GM23338 (cell line): ENCODE data around the gene CELF4. TPM values are rescaled to one million over a fixed set of nuclear protein-coding genes. Genes with fewer than 3 reads are reported as not detected.

ENCODE experiments used
- ATAC-seq: fragments of 200-7000 bp; cut with Tn5 transposase; 3 replicates; pipeline ENCODE4 v1.9.1; 2020
- DNase-seq: peaks from one replicate; pipeline ENCODE4 v3.0.0-alpha.2; 2015; ENCODE audit warnings: low spot score
- H2AFZ ChIP-seq: fragments of 200-600 bp; sonication (generic); 2 replicates; pipeline ENCODE4 v1.8.0; 2016; ENCODE audit warnings: antibody characterized with exemption, mild to moderate bottlenecking, moderate library complexity
- H3F3A ChIP-seq: fragments of 200-600 bp; sonication (generic); replicated peaks from 2 replicates; pipeline ENCODE4 v1.8.0; 2017; ENCODE audit warnings: antibody characterized with exemption, mixed run types, low read depth
- H3K27ac ChIP-seq: fragments of 200-600 bp; sonication (generic); 2 replicates; pipeline ENCODE4 v1.6.1; 2016; ENCODE audit warnings: low read depth
- H3K27me3 ChIP-seq: fragments of 200-600 bp; sonication (generic); 2 replicates; pipeline ENCODE4 v1.8.0; 2016; ENCODE audit warnings: mild to moderate bottlenecking, mixed run types, moderate library complexity; ENCODE audit not compliant: insufficient read depth
- H3K36me3 ChIP-seq: fragments of 200-600 bp; sonication (generic); 2 replicates; pipeline ENCODE4 v1.8.0; 2016; ENCODE audit warnings: mild to moderate bottlenecking; ENCODE audit not compliant: insufficient read depth
- H3K4me1 ChIP-seq: fragments of 200-600 bp; sonication (generic); 2 replicates; pipeline ENCODE4 v1.8.0; 2016; ENCODE audit warnings: mild to moderate bottlenecking, moderate library complexity; ENCODE audit not compliant: insufficient read depth
- H3K4me2 ChIP-seq: fragments of 200-600 bp; sonication (generic); 2 replicates; pipeline ENCODE4 v1.7.1; 2017; ENCODE audit warnings: mixed run types
- H3K4me3 ChIP-seq: fragments of 200-600 bp; sonication (generic); 2 replicates; pipeline ENCODE4 v1.6.1; 2016; ENCODE audit warnings: mixed run types
- H3K79me2 ChIP-seq: fragments of 200-600 bp; sonication (generic); replicated peaks from 2 replicates; pipeline ENCODE4 v1.8.0; 2017; ENCODE audit warnings: mild to moderate bottlenecking; ENCODE audit not compliant: insufficient read depth
- H3K9me2 ChIP-seq: fragments of 200-600 bp; sonication (generic); 2 replicates; pipeline ENCODE4 v1.8.0; 2017; ENCODE audit not compliant: insufficient read depth
- H4K20me1 ChIP-seq: fragments of 200-600 bp; sonication (generic); replicated peaks from 2 replicates; pipeline ENCODE4 v1.8.0; 2017; ENCODE audit warnings: mild to moderate bottlenecking; ENCODE audit not compliant: insufficient read depth
- H3K27ac Mint-ChIP-seq: 2 replicates; pipeline ENCODE4 v1.8.0; 2020; ENCODE audit warnings: inconsistent platforms, mild to moderate bottlenecking, moderate library complexity, mixed read lengths
- H3K27me3 Mint-ChIP-seq: 3 replicates; pipeline ENCODE4 v1.8.0; 2022; ENCODE audit warnings: low read depth, mild to moderate bottlenecking, moderate library complexity, mixed read lengths, inconsistent platforms; ENCODE audit not compliant: insufficient read depth, poor library complexity
- H3K36me3 Mint-ChIP-seq: 3 replicates; pipeline ENCODE4 v1.8.0; 2021; ENCODE audit warnings: low read depth, mild to moderate bottlenecking, inconsistent platforms, moderate library complexity, mixed read lengths
- H3K4me1 Mint-ChIP-seq: 3 replicates; pipeline ENCODE4 v1.8.0; 2020; ENCODE audit warnings: mild to moderate bottlenecking, inconsistent platforms, mixed read lengths
- H3K4me3 Mint-ChIP-seq: 3 replicates; pipeline ENCODE4 v1.8.0; 2021; ENCODE audit warnings: moderate library complexity, mild to moderate bottlenecking, inconsistent platforms, mixed read lengths
- H3K9me3 Mint-ChIP-seq: 3 replicates; pipeline ENCODE4 v1.8.0; 2020; ENCODE audit warnings: moderate library complexity, mild to moderate bottlenecking, inconsistent platforms, mixed read lengths
- CREB1 ChIP-seq: fragments of 250-450 bp; sonication (Bioruptor Pico); IDR thresholded peaks from 2 replicates; pipeline ENCODE4 v1.5.0; 2020; ENCODE audit warnings: low read depth, mild to moderate bottlenecking, moderate library complexity
- CTCF ChIP-seq, 2 experiments: fragments of 200-600 bp in 1 of 2; sonication (generic) in 1 of 2; conservative IDR thresholded peaks; 2 replicates each; pipeline versions ENCODE4 v1.5.1 to v1.6.1; 2016 to 2017; ENCODE audit warnings: antibody characterized with exemption in 2 of 2, low read depth in 2 of 2, mild to moderate bottlenecking in 2 of 2, moderate library complexity in 1 of 2
- EZH2 ChIP-seq: fragments of 200-600 bp; sonication (generic); IDR thresholded peaks from one replicate; pipeline ENCODE4 v1.8.0; 2017; ENCODE audit warnings: antibody characterized with exemption, mild to moderate bottlenecking, low read depth; ENCODE audit not compliant: unreplicated experiment
- EZH2phosphoT487 ChIP-seq: fragments of 200-600 bp; sonication (generic); IDR thresholded peaks from one replicate; pipeline ENCODE4 v1.8.1; 2018; ENCODE audit warnings: antibody characterized with exemption; ENCODE audit not compliant: unreplicated experiment
- JUNB ChIP-seq: IDR thresholded peaks from one replicate; pipeline ENCODE4 v1.6.1; 2016; ENCODE audit warnings: antibody characterized with exemption; ENCODE audit not compliant: unreplicated experiment
- NANOG ChIP-seq: IDR thresholded peaks from 2 replicates; pipeline ENCODE4 v1.6.1; 2016; ENCODE audit warnings: antibody characterized with exemption, borderline replicate concordance
- POLR2AphosphoS5 ChIP-seq: IDR thresholded peaks from 2 replicates; pipeline ENCODE4 v1.6.1; 2016; ENCODE audit warnings: antibody characterized with exemption, low read depth
- REST ChIP-seq: IDR thresholded peaks from one replicate; pipeline ENCODE4 v1.6.1; 2018; ENCODE audit warnings: antibody characterized with exemption; ENCODE audit not compliant: unreplicated experiment
- STAT1 ChIP-seq: IDR thresholded peaks from one replicate; pipeline ENCODE4 v1.6.1; 2016; ENCODE audit warnings: antibody characterized with exemption; ENCODE audit not compliant: unreplicated experiment
- ZNF331 ChIP-seq: fragments of 250-450 bp; sonication (Bioruptor Pico); IDR thresholded peaks from 2 replicates; pipeline ENCODE4 v1.5.0; 2020; ENCODE audit warnings: low read depth, mild to moderate bottlenecking, moderate library complexity
- polyA plus RNA-seq: library from polyadenylated mRNA; unstranded; fragments of >200 nt; fragmentation: Nextera tagmentation; extraction: Ambion mirVana; gene quantifications from 2 replicates; pipeline ENCODE4 v1.2.1, GENCODE V29; 2016
- total RNA-seq: library from RNA; depleted of rRNA; stranded (reverse); fragments of >200 nt; shearing (Covaris generic); gene quantifications from 2 replicates; pipeline ENCODE4 v1.2.3, GENCODE V29; 2014

The CELF4 gene
- total and polyA plus RNA-seq, 2 experiments from 2014 or later = 2.6 to 6.7 TPM

GRCh38 chr18:37546272-37546537 lies 19.4 kb downstream of the CELF4 start:
- Mint-ChIP-seq H3K27me3 (peaks cover under 1% of the 10 kb centered on the region), H3K4me3 (no peak overlapping the region)
- H3K27me3 ChIP-seq = no peaks in the 10 kb centered on the region

More at GRCh38 chr18:37546272-37546537, 19.4 kb downstream of the CELF4 start:
- Histone ChIP-seq H3K36me3 (no peaks in the 10 kb centered on the region), H3K4me1 (no peaks in the 10 kb centered on the region), H3K27ac (no peak overlapping the region), H3F3A (no peaks in the 10 kb centered on the region), H3K4me2 (no peak overlapping the region), H3K9me2 (no peaks in the 10 kb centered on the region), H3K79me2 (no peaks in the 10 kb centered on the region), H4K20me1 (no peaks in the 10 kb centered on the region), H2AFZ (no peak overlapping the region), H3K4me3 (no peak overlapping the region)
- no peaks in the 10 kb centered on the region for H3K9me3 Mint-ChIP-seq
- no peaks in the 10 kb centered on the region; the same call in 2 of the 3 replicates for H3K4me1 Mint-ChIP-seq
- DNase-seq (no peak), ATAC-seq (no peak)
- H3K36me3 Mint-ChIP-seq = no peaks in the 10 kb centered on the region
- no peak for TF ChIP-seq JUNB
- no peak for TF ChIP-seq POLR2AphosphoS5
- TF ChIP-seq STAT1 = no peak
- TF ChIP-seq EZH2phosphoT487 = no peak
- no peak for TF ChIP-seq NANOG
- no peak for TF ChIP-seq EZH2
- no peak for TF ChIP-seq ZNF331 (CRISPR knock-in tag)
- no peak for TF ChIP-seq REST
- TF ChIP-seq CREB1 (CRISPR knock-in tag) = no peak
- TF ChIP-seq CTCF (conservative IDR thresholded peaks at IDR 0.05; ENCODE audit: low read depth in 2 of 2) = no peak
- no peak overlapping the region for H3K27ac Mint-ChIP-seq
